ENCODE results near the gene HLA-B.
"Not testable (repeated sequence)": the region's sequence is repeated elsewhere in the genome, so short reads cannot be mapped to it uniquely, and the experiment has no call there.

The HLA-B gene

DNA sequence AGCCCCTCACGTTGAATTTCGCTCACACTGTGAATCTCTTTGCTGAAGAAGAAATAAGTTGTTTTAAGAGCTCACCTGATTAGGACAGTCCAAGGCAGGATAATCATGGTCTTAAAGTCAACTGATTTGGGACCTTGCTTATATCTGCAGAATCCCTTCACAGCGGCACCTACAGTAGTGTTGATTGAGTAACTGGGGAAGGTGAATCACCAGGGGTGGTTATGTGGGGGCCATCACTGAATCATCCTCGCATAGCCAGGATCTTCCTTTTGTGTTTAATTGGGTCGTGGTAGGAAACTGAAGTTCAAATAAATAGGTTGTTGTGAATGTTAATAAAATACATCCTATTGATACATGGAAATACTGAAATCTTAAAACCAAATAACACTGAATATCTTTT, 26.2 kb upstream of the HLA-B start:
- no peak for DNase-seq (ENCODE audit: low read depth)

DNA sequence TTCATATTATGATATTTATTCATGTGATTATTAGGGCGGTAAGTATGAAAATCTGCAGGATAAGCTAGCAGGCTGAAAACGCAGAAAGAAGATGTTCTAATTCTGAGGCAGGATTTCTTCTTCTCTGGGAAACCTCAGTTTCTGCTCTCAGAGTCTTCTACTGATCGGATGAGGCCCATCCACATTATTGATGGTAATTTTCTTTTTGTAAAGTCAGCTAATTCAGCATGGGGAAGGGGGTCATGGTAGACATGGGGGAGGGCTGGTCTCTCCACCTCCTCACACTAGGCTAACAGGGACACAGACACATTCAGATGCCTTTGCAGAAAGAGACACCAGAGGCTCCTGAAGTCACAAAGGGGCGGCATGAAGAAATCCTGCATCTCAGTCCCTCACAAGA, 24.7 kb upstream of the HLA-B start:
- no peak for DNase-seq (ENCODE audit: low read depth)

DNA sequence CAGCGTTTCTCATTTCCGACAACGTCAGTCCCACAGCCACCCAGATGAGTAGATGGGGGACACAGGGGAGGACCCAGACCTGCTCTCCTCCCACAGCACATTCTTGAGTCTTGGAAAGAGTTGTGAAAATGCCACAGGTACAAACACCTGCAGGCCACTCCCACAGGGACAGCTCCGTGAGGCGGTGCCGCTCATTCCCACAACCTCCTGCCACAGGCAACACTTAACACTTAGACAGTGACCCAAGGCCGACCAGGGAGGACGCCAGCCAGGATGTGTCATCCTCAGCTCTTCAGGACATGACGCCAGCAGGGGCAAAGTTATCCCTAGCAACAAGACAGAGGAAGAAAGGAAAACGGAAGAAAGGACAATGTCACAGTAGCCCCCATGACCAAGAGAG, 22.9 kb upstream of the HLA-B start:
- no peak for DNase-seq (ENCODE audit: low read depth)

DNA sequence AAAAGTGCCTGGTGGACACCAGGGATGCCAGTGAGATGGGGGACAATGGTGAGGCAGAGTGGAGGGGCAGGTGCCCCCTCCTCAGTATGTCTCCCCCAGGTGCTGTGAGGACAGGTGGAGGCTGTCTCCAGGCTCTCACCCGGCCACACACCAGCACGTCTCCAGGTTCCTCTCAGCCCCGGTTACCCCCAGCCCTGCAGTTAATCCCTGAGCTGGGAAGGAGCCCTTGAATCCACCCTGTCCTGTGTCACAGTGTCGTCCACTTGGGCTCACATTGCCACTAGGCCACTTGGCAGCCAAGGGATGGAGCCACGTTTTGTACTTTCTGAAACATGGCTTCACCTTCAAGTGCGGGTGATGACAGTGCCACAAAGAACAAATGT, 21.7 kb upstream of the HLA-B start:
- no peak for DNase-seq (ENCODE audit: low read depth)

DNA sequence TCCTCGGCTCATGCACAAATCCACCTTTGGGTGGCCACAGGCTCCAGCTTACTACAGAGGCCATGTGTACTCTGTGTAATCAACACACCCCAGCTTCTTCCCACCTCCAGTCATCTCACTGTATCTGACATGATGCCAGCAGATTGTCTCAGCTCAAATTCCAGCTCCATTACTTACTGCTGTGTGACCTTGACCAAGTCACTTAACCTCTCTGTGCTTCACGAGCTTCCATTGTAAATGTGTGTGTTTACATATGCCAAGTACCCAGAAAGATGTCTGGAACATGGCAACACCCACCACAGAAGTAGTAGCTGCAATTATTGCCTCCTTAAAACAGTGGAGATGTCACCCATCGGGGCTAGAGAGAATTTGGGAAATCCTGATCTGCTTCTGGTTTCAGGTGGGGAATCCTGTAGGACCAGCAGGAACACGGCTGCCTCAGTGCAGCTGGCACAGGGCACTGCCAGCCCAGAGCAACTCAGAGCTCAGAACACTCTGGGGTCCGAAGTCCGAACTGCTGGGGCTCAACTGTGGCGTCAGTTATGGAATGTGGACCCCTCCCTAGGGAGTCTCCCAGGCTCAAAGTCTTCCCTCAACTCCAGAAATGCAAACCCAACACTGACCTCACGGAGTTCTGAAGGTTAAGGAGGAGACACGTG, 21.2 kb upstream of the HLA-B start:
- DNase-seq (ENCODE audit: low read depth), result no peak

DNA sequence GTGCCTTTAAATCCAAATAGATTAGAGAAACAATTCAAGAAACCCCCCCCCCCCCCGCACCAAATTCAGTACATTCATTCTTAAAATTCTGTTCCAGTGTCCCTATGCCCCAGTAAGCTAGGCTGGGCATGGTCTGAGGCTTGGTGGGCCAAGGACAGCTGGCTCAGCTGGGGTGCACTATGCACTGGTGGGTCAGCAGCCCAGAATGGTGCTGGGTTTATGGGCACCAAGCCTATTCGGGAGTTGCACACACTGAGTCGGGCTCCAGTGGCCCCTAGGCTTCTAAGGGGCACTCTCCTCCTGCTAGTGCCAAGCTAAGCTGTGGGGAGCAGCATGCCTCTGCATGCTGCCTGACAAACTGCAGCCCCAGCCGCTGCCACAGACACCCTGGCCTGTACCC, 20.1 kb upstream of the HLA-B start:
- no peak for DNase-seq (ENCODE audit: low read depth)

DNA sequence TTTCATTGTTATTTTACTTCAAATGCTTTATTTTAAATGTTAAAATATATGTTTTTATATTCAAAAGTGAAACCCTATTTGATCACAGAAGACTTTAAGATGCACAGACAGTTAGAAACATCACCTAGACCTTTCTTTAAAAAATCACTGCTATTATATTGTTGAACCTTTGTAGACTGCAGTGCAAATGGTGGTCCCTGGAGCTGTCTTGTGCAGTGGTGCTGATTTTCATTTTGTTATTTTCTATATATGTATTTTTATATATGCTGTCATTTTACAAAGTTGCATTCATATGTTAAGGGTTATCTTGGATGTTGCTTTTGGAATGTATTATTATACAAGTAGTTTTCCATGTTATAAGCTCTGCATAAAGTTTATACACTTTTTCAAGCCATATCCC, 18.7 kb upstream of the HLA-B start:
- no peak for DNase-seq (ENCODE audit: low read depth)

DNA sequence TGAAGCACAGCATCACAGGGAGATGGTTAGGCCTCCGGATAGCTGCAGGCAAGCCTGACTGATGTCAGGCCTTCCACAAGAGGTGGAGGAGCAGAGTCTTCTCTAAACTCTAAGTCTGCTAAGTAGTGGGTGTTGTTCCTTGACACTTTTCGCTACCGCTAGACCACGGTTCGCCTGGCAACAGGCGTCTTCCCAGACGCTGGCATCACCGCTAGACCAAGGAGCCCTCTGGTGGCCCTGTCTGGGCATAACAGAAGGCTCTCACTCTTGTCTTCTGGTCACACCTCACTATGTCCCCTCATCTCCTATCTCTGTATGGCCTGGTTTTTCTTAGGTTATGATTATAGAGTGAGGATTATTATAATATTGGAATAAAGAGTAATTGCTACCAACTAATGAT, 17.1 kb upstream of the HLA-B start:
- DNase-seq (ENCODE audit: low read depth), result not testable (repeated sequence)

DNA sequence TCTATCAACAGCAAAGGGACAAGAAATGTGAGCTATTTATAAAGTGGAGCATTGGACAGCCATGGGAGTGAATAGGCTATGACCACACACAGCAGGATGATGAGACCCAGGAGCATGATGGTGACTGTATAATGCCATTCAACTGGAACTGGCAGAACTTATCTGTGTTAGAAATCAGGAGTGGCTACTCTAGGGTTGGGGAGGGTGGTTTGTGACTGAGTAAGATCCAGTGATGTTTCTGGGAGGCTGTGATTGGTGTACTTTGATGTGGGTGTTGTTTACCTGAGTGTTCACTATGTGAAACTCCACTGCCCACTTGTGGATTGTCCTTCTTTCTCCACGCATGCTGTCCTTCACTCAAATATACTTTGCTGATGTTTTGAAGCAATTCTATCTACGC, 11.5 kb upstream of the HLA-B start:
- DNase-seq (ENCODE audit: low read depth), result no peak

DNA sequence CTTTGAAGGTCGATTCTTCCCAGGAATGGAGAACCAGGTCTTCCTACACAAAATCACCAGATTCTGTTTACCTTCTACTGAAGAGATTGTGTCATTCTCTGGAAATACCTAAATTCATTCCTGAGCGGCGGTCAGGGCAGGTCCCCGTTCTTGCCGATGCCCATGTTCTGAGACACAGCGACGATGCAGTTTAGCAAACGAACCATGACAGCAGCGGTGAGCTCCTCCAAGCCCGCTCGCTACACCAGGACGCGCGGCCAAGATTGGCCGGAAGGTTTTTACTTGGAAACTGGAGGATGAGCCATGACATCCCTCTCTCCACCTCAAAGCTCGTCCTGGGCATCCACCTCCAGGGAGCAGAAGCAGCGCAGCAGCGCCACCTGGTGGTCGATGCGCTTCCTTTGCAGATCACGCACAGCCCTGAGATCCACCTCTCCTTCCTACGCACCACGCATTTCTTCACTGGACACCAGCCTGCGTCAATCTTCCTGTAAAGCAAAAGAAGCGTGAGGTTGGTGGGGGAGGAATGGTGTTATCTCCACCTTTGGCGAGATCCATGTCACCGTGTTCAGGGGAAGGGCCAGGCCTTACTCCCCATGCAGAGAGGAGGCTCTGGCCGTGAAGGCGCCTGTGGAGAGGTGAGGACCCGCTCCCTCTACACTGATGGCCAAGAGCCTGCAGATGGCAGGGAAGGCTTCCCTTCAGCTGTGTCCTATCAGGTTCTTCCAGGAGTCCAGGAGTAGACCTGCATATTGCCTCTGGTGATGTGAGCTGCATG, 9.9 kb upstream of the HLA-B start:
- peak; percentile 73 for DNase-seq (ENCODE audit: low read depth)

DNA sequence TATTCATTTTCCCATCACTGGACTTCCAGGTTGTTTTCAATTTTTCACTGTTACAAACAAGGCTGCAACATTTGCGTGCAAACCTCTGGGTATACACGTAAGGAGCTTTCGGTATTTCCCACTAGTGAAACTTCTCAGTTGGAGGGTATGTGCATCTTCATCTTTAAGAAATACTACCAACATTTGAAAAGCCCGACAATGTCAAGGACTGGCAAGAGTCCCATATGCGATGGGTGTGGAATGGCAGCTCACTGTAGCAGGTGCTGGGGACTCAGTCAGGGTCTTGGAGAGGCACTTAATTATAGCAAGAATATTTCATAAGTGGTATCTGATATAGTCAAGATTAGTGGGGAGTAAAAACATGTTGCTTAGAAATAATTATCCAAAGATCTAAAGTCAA, 8.9 kb upstream of the HLA-B start:
- no peak for DNase-seq (ENCODE audit: low read depth)

DNA sequence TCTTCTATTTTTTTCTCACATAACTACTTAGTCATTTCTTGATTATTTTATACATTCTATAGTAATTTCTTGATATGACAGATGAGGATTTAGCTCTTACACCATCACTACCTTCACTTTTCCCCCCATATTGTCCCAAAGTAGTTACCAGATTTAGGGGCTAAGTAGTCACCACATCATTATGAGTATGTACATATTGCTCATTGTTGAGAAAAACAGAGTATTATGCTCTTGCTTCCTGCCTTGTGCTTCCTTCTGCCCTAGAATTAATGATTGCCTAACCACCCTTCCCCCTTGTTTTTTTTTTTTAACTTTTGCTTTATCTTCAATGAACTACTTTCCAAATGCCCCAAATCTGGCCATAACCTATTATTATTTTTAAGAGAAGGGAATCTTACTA, 6.8 kb upstream of the HLA-B start:
- no peak for DNase-seq (ENCODE audit: low read depth)

DNA sequence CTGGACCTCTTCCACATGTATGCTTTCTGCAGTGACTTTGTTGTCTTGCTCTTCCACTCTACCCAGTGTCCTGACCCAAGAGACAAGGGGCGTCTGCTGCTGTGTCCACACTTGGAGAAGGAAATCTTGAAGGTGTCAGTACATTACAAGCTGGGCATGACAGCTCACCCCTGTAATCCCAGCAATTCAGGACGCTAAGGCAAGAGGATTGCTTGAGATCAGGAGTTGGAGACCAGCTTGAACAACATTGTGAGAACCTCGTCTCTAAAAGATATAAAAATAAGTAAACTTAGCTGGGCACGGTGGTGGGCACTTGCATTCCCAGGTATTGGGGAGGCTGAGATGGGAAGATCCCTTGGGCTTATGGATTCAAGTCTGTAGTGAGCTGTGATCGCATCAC, 5.8 kb upstream of the HLA-B start:
- DNase-seq (ENCODE audit: low read depth), result no peak

DNA sequence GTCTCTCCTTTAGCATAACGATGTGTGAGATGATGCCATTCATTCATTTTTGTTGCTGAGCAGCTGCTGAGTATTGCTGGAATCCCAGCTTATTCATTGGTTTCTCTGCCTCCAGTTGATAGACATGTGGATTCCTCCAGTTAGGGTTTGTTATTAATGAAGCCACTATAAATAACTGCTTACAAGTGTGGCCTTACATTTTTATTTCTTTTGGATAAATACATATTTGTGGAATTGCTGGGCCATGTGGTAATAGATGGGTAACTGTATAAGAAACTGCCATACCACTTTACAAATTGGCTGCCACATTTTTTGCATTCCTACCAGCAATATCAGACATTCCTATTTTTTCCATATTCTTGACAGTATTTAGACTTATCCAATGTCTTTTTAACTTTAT, 2.6 kb upstream of the HLA-B start:
- no peak for DNase-seq (ENCODE audit: low read depth)

DNA sequence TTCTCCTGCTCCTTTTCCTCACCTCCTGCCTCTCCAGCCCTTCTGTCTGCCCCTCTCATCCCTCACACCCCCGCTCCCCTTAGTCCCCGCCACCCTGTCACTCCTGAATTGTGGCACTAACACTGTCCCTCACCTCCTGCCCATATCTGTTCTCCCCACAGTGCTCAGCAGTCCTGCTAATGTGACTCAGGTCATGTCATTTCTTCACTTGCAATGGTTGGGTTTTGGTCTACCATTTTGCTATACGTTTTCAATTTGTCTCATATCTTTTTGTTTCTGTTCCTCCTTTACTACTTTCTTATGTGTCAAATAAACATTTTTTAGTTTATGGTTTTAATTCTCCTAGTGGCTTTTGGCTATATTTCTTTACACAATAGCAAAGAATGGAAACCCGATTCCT, 1.3 kb upstream of the HLA-B start:
- DNase-seq (ENCODE audit: low read depth), result no peak

DNA sequence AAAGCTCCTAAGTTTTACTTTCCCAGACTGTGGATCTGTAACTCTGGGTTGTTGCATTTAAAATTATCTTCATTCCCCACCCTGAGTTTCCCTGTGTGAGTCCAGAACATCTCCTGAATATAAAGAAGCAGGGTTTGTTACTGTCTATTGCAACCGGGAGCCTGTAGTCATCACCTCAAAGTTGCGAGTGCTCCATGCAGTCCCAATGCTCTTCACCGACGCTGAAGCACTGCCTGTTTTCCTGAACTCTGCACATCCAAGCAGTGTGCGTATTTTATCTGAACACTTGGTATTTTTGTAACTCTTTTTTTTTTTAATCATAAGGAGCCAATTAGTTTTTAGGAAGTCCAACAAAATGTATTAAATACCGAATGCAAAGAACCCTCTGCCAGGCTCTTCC, 907 bp upstream of the HLA-B start:
- DNase-seq (ENCODE audit: low read depth), result no peak

DNA sequence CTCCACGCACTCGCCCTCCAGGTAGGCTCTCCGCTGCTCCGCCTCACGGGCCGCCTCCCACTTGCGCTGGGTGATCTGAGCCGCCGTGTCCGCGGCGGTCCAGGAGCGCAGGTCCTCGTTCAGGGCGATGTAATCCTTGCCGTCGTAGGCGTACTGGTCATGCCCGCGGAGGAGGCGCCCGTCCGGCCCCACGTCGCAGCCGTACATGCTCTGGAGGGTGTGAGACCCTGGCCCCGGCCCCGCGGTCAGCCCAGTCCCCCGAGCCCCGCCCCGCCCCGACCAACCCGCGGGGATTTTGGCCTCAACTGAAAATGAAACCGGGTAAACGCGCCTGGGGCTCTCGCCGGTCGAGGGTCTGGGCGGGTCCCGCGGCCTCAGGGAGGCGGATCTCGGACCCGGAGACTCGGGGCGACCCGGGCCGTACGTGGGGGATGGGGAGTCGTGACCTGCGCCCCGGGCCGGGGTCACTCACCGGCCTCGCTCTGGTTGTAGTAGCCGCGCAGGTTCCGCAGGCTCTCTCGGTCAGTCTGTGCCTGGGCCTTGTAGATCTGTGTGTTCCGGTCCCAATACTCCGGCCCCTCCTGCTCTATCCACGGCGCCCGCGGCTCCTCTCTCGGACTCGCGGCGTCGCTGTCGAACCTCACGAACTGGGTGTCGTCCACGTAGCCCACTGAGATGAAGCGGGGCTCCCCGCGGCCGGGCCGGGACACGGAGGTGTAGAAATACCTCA, 598 bp downstream of the HLA-B start:
- peak; percentile 22 for DNase-seq (ENCODE audit: low read depth)

DNA sequence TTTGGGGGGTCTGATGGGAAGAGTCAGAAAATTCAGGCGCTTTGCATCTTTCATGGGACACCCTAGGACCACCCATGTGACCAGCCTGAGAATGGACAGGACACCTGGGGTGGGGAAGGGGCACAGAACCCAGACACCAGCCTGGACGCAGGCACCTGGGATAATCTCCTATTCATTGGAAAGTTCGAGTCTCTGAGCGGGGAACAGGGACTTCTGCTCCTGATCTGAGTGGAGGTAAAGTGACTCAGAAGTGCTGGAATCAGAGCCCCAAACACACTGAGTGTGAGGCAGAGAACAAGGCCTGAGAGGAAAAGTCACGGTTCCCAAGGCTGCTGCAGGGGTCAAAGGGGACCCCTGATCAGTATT, 1.4 kb downstream of the HLA-B start:
- DNase-seq (ENCODE audit: low read depth), result no peak

DNA sequence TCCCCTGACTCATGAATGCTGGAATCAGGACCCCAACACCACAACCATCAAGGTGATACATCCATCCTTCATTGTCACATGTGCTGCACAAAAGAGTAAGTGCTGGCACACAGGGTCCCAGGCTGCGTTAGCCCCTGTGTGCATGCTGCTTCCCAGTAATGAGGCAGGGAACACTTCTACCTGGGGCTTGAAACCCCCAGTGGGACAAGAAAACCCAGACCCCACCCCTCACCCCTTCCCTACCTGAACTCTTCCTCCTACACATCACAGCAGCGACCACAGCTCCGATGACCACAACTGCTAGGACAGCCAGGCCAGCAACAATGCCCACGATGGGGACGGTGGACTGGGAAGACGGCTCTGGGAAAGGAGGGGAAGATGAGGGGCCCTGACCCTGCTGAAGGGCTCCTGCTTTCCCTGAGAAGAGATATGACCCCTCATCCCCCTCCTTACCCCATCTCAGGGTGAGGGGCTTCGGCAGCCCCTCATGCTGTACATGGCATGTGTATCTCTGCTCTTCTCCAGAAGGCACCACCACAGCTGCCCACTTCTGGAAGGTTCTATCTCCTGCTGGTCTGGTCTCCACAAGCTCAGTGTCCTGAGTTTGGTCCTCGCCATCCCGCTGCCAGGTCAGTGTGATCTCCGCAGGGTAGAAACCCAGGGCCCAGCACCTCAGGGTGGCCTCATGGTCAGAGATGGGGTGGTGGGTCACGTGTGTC, 2.0 kb downstream of the HLA-B start:
- DNase-seq (ENCODE audit: low read depth), result no peak

DNA sequence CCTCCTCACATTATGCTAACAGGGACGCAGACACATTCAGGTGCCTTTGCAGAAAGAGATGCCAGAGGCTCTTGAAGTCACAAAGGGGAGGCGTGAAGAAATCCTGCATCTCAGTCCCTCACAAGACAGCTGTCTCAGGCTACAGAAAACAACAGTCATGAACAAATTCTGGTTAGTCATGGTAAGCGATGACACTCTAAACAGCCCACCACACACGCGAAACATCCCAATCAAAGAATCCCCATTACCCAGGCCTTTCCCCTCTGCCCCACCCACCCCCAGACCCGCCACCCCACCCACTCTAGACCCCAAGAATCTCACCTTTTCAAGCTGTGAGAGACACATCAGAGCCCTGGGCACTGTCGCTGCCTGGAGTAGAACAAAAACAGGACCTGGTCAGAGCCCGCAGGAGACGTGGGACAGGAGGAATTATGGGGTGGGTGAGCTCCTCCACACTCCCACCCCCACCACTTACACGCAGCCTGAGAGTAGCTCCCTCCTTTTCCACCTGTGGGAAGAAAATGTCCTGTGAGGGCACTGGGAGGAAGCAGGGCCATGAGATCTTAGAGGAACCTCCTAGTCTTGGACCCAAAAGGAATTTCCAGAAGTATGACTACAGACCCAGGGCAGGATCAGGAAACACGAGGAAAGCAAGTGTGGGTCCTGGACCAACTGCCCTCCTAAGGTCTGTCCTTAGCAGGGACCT, 2.7 kb downstream of the HLA-B start:
- DNase-seq (ENCODE audit: low read depth), result no peak

DNA sequence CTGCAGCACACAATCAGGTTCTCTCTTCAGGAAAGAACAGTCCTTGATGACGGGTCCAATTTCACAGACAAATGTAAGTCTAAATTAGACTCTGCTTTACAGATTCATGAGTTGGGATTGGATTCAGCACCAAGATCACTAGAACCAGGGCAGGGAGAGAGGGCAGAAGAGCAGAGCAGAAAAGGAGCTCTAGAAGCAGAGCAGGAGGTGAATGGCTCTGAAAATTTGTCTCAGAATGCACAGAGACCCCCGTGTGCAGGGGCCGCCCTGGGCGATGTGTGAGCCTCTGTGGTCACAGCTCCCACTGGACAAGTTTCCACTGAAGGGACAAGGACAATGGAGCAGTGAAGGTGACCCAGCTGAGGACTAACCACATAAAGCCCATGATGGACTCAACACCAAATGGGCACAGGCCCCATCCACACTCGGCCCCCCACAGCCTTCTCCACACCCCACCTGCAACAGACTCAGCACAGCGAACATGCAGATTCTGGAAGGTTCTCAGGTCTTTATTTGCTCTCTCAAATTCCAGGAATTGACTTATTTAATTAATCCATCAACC, 3.5 kb downstream of the HLA-B start:
- DNase-seq (ENCODE audit: low read depth), result no peak

All from GM04504 (cell line).